SKM-1 (cell line): ENCODE measurements around the gene HSD3B7.

Source experiments
- DNase-seq: peaks from one replicate; lab custom pipeline; 2025; ENCODE audit not compliant: unreplicated experiment; lab: John Stamatoyannopoulos, UW

HSD3B7 gene

GRCh38 chr16:31020536-31020935 is 35.5 kb downstream of the HSD3B7 start:
- no peak for DNase-seq

- no peak for DNase-seq
Observed at GRCh38 chr16:31022544-31023251, 37.7 kb downstream of the HSD3B7 start.

GRCh38 chr16:31023252-31023602 is 38.2 kb downstream of the HSD3B7 start:
- no peak for DNase-seq

- DNase-seq, result no peak
Observed at GRCh38 chr16:31023627-31024226, 38.7 kb downstream of the HSD3B7 start.

GRCh38 chr16:31025339-31025738 is 40.3 kb downstream of the HSD3B7 start:
- no peak for DNase-seq

- no peak for DNase-seq
Observed at GRCh38 chr16:31029272-31029671, 44.3 kb downstream of the HSD3B7 start.

GRCh38 chr16:31031276-31031675 is 46.3 kb downstream of the HSD3B7 start:
- no peak for DNase-seq

- peak; percentile 92 for DNase-seq
Observed at GRCh38 chr16:31032736-31033708, 48.0 kb downstream of the HSD3B7 start, which contains the start of gene STX4. STX4 (plus strand) TSS chr16:31033558; CDS start chr16:31033806, 248 bp downstream.

GRCh38 chr16:31033709-31034492 is 48.9 kb downstream of the HSD3B7 start:
- peak; percentile 69 for DNase-seq

GRCh38 chr16:31036691-31037090 is 51.7 kb downstream of the HSD3B7 start:
- DNase-seq, result peak; percentile 52
